Sciatic nerve (tissue), 2 donors: ENCODE results near the gene PITPNC1. TPM values are rescaled to one million over a fixed set of nuclear protein-coding genes. Genes with fewer than 3 reads are reported as not detected.
"Not testable (repeated sequence)": the region's sequence is repeated elsewhere in the genome, so short reads cannot be mapped to it uniquely, and the experiment has no call there.

Source experiments
- ATAC-seq: fragments of 200-7000 bp; cut with Tn5 transposase; one replicate; pipeline ENCODE4 v1.9.1; 2020; ENCODE audit warnings: mild to moderate bottlenecking, moderate library complexity
- DNase-seq: peaks from one replicate; pipeline ENCODE4 v3.0.0-alpha.2; 2020; ENCODE audit warnings: low spot score
- intact Hi-C: fragments of 100-400 bp; cut with DNase I; formaldehyde crosslinking; loops from one replicate; pipeline ENCODE4 v1.14.2; 2022
- total RNA-seq: library from RNA; stranded (reverse); fragmentation: NEBNext Ultra II Directional; extraction: Animal tissue kit (Norgen Biotek cat#: 25700); gene quantifications from one replicate; pipeline ENCODE4 v1.2.1, GENCODE V29; 2021
- donor health status: DM: no; HTN: no; CAD: no.
- donor health status: DM: no; HTN: no; CAD: no.

PITPNC1 gene
- total RNA-seq, 1 donor from 2014 or later = 27.9 TPM

GRCh38 chr17:67638871-67639270 lies 261.8 kb downstream of the PITPNC1 start:
- intact Hi-C loops = no loop called here
- DNase-seq = no peak
- ATAC-seq = no peak

- no peak for DNase-seq
These were observed 262.5 kb downstream of the PITPNC1 start for GRCh38 chr17:67639555-67639954.

GRCh38 chr17:67639979-67640378 lies 262.9 kb downstream of the PITPNC1 start:
- ATAC-seq (peak; percentile 63), DNase-seq (no peak)
- intact Hi-C loops = loop anchor here (5.0 kb wide), 1 partner anchor 1242 kb away; no protein-coding TSS in a partner anchor

More at GRCh38 chr17:67639555-67639954, 262.5 kb downstream of the PITPNC1 start:
- ATAC-seq = peak; percentile 75
- intact Hi-C loops = no loop called here

GRCh38 chr17:67642488-67642887 lies 265.4 kb downstream of the PITPNC1 start:
- intact Hi-C loops = loop anchor here (5.0 kb wide), 1 partner anchor 1240 kb away; no protein-coding TSS in a partner anchor
- no peak for ATAC-seq
- DNase-seq = no peak

GRCh38 chr17:67644061-67644460 lies 267.0 kb downstream of the PITPNC1 start:
- ATAC-seq = no peak
- intact Hi-C loops = loop anchor here (5.0 kb wide), 1 partner anchor 1238 kb away; no protein-coding TSS in a partner anchor
- no peak for DNase-seq

GRCh38 chr17:67645195-67645594 lies 268.1 kb downstream of the PITPNC1 start:
- DNase-seq, intact Hi-C loops, ATAC-seq: not testable (repeated sequence)

- ATAC-seq (no peak), DNase-seq (no peak)
- intact Hi-C loops = no loop called here
These were observed 269.4 kb downstream of the PITPNC1 start for GRCh38 chr17:67646472-67646871.

GRCh38 chr17:67647482-67647881 lies 270.4 kb downstream of the PITPNC1 start:
- intact Hi-C loops = no loop called here
- ATAC-seq (no peak), DNase-seq (no peak)

- no peak for ATAC-seq
- intact Hi-C loops = no loop called here
- no peak for DNase-seq
These were observed 271.2 kb downstream of the PITPNC1 start for GRCh38 chr17:67648032-67648905.

- DNase-seq, ATAC-seq, intact Hi-C loops: not testable (repeated sequence)
These were observed 271.8 kb downstream of the PITPNC1 start for GRCh38 chr17:67648906-67649295.

GRCh38 chr17:67649891-67650290 lies 272.8 kb downstream of the PITPNC1 start:
- intact Hi-C loops = no loop called here
- ATAC-seq (no peak), DNase-seq (no peak)

GRCh38 chr17:67651218-67651579 lies 274.1 kb downstream of the PITPNC1 start:
- intact Hi-C loops, ATAC-seq, DNase-seq: not testable (repeated sequence)

GRCh38 chr17:67652433-67652832 lies 275.4 kb downstream of the PITPNC1 start:
- ATAC-seq (no peak), DNase-seq (no peak)
- intact Hi-C loops = no loop called here

GRCh38 chr17:67655478-67656148 lies 278.5 kb downstream of the PITPNC1 start:
- intact Hi-C loops = no loop called here
- no peak for DNase-seq
- ATAC-seq = no peak

GRCh38 chr17:67656494-67657203 lies 279.6 kb downstream of the PITPNC1 start:
- ATAC-seq (no peak), DNase-seq (no peak)
- intact Hi-C loops = no loop called here

GRCh38 chr17:67657596-67657995 lies 280.5 kb downstream of the PITPNC1 start:
- ATAC-seq = no peak
- DNase-seq = no peak
- intact Hi-C loops = no loop called here

GRCh38 chr17:67658265-67658664 lies 281.2 kb downstream of the PITPNC1 start:
- DNase-seq = no peak
- ATAC-seq = no peak
- intact Hi-C loops = no loop called here

GRCh38 chr17:67659028-67659427 lies 281.9 kb downstream of the PITPNC1 start:
- no peak for DNase-seq
- intact Hi-C loops = no loop called here

GRCh38 chr17:67662712-67663111 lies 285.6 kb downstream of the PITPNC1 start:
- DNase-seq = no peak
- intact Hi-C loops = no loop called here
- no peak for ATAC-seq

More at GRCh38 chr17:67659028-67659427, 281.9 kb downstream of the PITPNC1 start:
- ATAC-seq = no peak
